HG03108 (cell line): ENCODE data around the gene RNF39.
"Not testable (repeated sequence)": the region's sequence is repeated elsewhere in the genome, so short reads cannot be mapped to it uniquely, and the experiment has no call there.

Experiments
- ATAC-seq: cut with Tn5 transposase; IDR thresholded peaks from one replicate; pipeline ENCODE4 v1.9.1; 2021; ENCODE audit warnings: moderate library complexity; ENCODE audit not compliant: unreplicated experiment

The RNF39 gene, protein sequence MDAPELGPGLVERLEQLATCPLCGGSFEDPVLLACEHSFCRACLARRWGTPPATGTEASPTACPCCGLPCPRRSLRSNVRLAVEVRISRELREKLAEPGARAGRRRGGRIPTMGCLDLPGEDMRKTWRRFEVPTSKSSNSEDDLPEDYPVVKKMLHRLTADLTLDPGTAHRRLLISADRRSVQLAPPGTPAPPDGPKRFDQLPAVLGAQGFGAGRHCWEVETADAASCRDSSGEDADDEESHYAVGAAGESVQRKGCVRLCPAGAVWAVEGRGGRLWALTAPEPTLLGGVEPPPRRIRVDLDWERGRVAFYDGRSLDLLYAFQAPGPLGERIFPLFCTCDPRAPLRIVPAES

DNA sequence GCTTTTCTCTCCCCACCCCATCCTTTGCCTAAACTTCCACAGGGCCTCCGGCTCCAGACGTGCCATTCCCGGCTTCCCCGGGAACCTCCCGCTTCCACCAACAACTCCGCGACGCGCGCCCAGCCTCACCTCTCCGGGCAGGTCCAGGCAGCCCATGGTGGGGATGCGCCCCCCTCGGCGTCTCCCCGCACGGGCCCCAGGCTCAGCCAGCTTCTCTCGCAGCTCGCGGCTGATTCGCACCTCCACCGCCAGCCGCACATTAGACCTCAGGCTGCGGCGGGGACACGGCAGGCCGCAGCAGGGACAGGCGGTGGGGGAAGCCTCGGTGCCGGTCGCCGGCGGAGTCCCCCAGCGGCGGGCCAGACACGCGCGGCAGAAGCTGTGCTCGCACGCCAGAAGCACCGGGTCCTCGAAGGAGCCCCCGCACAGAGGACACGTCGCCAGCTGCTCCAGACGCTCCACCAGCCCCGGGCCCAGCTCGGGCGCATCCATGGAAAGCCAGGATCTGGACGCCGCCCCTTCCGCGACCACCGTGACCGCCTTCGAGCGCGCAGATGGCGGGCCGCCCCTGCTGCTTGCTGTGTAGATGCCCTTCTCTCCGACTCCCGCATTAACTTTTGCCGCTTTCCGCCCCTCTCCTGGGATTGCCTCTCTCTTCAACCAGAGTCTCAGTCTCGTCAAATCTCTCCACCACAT lies at the start of gene RNF39:
Gene RNF39, minus strand, starts transcription at position 676 of the 696 bp plus-strand sequence. Its CDS starts 184 bp downstream, at position 492.
- no peak for ATAC-seq

DNA sequence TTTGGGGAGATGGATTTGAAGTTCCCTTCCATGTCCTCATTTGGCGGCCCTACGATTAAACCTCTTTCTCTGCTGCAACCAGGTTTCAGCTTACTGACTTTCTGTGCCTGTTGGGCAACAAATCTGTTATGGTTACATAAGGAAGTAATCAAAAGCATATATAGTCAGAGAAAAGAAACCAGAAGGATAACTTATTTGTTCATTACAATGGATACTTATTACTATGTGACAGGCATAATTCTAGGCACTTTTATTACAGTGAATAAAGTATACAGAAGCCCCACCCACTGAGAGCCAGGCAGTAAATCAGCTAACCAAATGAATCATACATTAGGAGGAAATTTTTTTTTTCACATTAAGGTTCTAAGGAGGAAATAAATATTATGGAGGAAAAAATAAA lies 46.9 kb upstream of the RNF39 start:
- no peak for ATAC-seq

DNA sequence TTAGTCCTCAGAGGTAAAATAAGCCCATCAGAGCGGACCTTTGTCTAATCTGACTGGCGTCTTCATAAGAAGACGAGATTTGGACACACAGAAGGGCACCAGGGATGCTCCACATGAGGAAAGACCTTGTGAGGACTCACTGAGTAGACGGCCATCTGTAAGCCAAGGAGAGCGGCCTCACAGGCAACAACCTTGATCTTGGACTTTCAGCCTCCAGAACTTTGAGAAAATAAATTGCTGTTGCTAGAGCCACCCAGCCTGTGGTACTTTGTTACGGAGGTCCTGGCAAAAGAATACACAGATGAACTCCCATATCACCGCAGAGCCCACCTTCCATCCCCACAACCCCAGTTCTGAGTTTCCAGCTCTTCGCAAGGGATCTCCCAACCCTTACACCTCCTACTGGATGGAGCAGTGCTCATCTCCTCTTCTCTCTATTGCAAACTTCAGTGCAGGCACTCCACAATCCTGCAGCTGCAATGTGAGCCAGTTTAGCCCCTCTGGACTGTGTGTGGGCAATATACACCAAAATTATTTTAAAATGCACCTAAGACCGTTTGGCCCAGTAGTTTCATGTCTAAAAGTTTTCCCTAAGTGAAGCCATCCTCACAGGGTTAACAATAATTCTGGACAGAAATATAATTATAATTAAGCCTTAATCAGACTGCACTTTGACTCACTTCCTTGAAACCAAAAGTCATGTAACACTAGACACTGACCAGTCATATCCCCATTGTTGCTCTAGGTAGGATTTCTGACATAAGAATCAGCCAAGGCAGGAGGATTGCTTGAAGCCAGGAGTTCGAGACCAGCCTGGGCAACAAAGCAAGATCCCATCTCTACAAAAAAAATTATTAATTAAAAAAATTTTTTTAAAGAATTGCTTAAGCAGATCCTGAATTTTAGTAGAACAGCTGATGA lies 46.1 kb upstream of the RNF39 start:
- no peak for ATAC-seq

DNA sequence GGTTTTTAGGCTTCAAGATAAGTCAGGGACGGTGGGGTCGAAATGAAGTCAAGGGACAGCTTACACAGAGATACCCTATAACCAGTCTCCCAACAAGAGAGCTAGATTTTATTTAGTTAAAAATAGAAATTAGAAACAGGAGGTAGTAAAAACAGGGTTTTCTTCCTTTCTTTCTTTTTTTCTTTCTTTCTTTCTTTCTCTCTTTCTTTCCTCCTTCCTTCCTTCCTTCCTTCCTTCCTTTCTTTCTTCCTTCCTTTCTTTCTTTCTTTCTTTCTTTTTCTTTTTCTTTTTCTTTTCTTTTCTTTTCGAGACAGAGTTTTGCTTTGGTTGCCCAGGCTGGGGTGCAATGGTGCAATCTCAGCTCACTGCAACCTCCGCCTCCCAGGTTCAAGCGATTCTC lies 43.1 kb upstream of the RNF39 start:
- ATAC-seq, result not testable (repeated sequence)

DNA sequence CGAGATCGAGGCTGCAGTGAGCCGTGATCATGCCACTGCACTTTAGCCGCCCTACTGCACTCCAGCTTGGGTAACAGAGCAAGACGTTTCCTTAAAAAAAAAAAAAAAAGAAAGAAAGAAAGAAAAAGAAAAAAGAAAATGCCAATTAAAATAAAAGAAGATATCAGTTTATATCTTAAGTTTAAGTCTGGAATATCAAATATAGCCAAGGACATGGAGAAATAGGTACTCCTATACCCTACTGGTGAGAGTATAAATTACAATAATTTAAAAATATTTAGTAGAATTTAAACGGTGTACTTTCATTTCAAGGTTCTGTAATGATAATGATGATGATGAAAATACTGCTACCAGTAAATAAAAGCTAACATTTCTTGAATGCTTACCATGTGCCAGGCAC lies 41.2 kb upstream of the RNF39 start:
- no peak for ATAC-seq

DNA sequence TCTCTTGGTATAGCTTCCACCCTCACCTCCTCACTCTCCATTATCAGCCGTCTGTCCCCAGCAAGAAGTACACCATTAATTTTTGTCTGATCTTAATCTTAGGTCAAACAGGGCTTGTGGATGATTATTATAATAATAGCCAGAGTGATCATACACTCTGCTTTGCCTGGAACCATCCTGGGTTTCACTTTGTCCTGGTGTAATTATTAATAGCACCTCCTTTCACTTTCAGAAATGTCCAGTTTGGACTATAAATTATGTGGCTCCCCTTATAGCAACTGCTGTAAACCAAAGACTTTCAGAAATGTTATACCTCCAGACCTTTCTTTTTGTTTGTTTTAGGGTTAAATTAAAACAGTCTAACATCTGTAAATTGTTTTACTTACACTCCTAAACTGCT lies 38.3 kb upstream of the RNF39 start:
- ATAC-seq, result no peak

DNA sequence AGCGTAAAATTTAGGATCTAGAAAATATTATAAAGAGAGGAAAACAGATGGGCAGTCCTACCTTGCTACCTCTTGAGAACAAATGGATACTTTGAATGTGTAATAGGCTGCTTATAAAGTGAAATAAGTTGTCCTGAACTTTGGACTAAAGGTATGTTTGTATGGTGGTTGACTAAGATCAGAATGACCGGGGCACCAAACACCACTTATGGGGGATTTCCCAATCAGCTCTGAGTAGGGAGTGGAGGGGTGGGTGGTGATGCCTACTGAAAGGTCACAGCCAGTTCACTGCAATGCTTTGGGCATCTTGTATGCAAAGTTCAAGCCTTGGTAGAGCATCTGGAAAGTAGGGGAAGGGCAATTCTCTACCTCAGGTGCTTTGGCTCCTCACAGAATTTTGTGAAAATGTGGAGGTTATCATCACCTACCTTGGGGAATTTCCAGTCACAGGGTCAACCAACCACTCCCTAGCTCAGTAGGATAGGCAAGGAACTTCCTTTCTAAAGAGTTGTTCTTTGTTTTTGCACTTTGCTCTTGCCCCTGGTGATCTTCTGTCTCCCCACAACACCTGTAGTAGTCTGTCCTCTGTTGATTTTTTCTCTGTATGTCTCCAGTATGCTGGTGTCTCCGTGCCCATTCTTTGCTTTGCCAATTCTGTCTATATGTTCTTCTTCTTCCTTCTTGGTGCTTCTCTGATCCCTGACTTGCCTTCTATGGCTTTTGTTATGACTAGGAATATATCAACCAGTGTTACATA lies 37.6 kb upstream of the RNF39 start, which contains the start of gene TRIM31:
Gene TRIM31, minus strand, starts transcription at position 88 of the 757 bp plus-strand sequence. CDS start 285 bp downstream, outside the sequence.
- ATAC-seq, result no peak

DNA sequence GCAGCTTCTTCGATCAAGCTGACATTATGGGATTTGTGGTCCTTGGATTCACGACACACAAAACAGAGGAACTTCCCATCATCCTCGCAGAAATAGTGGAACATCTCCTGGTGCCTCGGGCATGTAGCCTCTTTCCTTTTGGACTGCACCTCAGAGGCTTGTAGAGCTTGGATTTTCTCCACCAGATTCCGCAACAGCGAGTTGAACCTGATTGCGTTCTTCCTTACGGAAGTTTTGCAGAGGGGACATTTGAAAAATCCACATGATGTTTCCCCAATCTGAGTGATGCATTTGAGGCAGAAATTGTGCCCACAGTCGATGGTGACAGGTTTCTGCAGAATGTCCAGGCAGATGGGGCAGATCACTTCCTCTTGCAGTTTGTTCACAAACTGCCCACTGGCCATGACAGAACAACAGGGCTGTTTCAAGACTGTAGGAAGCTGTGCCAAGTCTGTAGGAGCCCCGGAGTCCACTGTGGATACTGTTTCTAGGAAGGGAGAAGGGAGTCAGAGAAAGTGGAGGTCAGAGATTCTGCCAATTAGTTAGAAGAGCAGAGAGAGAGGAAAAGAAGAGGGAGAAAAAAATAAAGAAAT lies 36.9 kb upstream of the RNF39 start:
- ATAC-seq, result no peak

DNA sequence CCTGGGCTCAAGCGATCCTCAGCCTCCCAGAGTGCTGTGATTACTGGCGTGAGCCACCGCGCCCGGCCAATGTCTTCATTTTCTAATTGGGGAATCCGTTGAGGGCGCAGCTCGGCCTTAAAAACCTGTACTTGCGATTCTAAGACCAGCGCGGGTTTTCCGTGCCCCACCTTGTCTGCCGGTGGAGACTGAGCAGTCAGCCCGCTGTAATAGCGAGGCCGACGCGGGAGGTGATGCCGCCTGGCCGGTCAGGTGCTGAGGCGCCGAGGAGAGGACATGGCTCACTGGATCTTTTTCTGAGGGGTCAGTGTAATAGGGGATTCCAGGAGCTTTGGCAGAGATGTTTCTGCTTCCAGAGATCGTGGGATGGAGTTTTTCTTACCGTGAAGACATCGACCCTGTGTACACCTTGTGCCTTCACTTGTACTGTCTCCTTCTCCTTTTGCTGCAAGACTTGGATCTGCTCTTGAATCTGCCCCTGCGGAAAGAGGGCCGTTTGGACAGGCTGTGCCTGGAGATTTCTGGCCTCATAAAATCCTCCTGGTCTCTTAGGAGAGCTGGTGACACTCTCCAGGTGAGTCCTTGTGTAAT lies 35.8 kb upstream of the RNF39 start:
- no peak for ATAC-seq

DNA sequence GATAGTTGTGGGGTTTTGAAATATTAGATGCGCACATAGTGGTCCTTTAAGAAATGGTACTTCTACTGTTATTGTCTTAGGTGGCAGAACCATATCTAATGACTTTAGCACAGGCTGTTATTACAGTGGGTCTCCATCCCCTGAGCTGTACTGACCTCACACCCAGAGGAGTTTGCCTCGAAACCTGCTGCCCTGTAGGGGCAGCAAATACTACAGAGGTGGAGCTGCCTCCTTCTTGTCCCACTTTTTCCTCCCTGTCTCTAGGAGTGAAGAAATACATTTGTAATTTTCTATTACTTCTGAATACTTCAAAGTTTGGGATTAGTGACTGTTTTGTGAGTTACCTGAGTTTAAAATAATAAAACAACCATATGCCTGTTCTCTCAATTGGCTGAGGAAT lies 29.1 kb upstream of the RNF39 start:
- no peak for ATAC-seq

DNA sequence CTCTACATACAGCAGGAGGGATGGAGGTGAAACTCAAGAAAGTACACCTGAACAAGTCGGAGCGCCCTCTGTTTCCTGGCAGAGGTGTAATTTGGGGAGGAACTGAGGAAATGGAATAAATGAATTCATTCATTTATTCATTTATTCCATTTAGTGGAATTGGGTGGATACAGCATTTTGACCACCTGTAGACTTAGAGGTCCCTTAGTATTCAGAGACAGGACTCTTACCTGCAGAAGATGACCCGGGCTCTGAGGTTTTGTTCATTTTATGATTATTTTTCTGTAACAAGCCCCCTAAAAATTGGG lies 28.3 kb upstream of the RNF39 start:
- no peak for ATAC-seq

DNA sequence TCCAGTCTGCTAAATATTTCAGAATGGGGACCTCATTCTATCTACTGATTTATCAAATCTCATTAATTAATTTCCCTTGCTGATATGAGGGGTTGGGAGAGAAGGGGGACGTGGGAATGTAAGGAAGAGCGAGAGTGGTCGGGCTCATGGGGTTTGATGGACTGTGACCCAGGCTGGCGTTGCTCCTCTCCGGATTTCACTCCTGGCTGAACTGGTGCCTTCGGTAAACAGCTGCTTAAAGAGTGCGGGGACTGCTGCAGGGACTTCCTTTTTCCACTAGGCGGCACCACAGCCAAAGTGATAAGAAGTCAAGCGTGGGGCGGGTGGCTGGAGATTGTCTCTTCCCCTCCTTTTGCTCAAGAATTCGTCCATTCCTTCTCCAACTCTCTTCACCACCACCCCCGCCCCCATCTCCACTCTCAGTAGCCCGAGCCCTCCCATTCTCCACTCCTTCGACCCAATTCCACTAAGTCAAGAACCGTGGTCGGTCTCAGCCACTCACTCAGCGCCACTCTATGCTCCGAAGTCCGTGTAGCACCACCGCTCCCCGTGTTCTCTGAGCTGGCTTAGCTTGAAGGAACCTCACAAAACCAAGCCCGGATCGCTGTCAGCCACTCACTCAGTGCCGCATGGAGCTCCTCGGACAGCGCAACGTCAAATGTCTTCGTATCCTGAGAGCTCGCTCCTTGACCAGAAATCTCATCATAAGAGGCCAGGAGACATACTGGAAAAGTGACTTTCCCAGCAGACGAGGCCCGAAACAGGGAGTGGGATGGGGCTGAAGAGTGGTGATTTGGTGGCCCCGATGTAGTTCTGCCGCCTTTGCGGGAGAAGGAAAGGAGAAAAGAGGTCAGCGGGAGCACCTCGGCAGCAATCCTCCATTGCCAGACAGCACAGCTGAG lies 27.7 kb upstream of the RNF39 start:
- peak; percentile 59 for ATAC-seq

DNA sequence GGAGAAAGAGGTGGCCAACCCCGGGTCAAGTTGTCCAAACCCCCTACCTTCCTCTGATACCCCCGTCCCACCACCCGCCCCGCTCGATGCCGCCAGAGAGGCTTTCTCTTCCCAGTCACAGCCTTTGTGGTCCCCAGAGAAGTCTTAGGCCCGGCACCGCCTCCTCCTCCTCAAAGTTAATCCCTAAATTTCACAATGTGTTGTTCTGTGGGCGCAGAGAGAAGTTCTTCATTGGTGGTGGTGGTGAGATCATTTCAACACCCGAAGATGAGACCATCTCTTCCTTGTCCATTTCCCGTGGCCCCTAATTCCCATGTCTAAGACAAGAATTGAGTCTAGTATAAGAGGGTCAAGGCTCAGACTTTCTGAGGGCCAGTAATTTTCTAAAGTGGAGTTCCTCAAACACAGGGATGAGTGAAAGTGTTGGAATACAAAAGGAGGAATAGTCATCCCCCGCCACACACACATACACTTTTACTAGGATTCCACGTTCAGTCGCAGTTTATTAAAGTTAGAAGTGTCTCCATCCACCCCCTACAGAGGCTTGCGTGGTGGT lies 26.9 kb upstream of the RNF39 start:
- ATAC-seq, result no peak

DNA sequence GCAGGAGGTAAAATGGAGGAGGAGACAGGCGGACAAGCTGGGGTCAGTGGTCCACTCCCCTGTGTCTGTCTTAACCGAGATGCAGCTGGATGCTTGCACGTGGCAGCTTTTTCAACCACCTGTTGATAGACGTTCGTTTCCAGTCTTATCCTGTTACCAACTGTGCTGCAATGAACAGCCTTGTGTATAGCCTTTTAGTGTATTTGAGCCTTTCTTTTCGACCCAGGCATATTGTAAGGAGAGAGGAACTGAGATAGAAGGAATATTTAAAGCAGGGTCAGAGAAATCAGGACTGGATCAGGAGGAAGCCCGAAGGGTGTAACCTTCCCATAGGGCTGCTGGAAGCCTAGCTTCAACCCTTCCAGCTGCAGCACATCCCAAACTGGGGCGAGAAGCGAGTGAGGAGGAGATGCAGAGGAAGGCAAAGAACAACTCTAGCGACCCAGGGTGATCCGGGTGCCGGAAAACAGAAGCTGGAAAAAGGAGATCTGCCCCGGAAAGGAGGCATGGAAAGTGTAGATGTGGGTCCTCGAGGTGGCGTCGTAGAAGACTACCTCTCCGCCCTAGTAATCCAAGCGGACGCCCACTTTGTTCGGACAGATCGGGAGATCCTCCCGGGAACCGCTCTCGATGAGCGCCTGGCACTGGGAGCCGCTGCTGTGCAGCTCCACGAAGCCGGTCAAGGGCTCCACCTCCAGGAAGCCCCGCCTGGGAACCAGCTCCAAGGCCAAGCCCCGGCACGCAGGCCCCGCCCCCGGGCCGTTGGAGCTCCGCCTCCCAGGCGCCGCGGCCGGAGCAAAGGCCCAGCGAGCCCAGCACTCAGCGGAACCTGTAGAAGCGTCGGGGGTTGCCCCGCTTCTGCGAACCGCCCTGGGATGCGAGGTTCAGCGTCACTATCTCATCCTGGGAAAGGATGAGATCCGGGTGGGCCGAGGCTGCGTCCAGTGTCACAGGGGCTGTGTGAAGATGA lies 26.2 kb upstream of the RNF39 start:
- peak; percentile 78 for ATAC-seq

DNA sequence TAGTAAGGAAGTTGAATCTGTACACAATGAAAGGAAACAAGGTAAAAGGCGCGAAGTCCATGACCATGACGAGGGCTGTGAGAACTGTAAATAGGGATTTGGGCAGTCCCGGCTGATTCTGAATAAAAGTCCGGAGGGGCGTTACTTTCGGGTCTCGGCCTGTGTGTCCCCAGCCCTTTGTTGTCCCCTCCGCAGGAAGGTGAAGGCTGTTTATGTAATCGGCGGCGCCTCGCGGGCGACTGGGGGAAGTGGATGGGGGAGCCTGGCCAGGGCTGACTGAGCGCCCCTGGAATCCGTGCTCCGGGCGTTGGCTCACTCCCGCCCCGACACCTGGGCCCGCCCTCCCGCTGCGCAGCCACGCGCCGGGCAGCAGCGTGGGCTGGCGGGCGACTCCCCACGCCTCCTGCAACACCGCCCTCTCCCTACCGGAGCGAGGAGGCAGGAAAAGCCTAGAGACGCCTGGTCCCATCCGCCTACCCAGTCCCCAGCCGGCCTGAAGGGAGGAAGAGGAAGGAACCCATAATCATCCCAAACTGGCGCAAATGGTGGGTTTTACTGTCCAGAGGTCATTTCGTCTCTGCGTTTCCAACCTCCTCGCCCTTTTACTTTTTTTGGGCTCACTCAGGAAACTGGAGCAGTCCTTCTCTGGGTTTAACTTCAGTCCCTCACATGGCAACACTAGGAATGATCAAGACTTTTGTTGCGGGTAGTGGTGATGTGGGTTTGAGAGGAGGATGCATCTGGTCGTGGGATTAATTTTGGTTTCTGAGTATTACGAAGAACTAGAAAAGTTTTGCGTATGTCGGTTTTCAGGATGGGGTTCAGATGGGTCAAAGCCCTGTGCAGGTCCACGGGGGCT lies 25.2 kb upstream of the RNF39 start:
- ATAC-seq, result no peak

DNA sequence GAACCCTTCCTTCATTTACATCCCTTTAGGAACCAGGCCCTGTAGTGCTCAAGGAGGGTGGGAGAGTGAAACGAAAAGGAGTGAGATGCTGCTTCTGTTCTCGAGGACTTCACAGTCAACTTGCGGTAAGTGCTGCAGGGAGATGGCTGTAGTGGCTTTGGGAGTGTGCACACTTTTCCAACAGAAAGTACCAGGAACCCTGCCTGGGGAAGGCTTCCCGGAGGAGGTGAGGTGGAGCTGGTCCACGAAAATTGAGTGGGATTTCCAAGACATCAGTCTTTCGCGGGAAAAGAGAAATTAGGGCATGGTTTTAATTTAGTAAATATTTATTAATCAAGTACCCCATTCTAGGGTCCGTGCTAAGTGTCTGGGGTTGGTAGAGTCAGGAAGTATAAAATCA lies 24.6 kb upstream of the RNF39 start:
- ATAC-seq, result no peak
